ENCODE measurements around the gene SH3D21.

GRCh38 chr1:36339615-36340014 is 33.4 kb downstream of the SH3D21 start:
- TF ChIP-seq POLR2AphosphoS5 (IDR thresholded peaks at IDR 0.05) (no peak), CTCF (IDR thresholded peaks at IDR 0.05) (no peak), POLR2A (IDR thresholded peaks at IDR 0.05) (no peak)
